ENCODE data around the gene TNK1. TPM values are rescaled to one million over a fixed set of nuclear protein-coding genes. Genes with fewer than 3 reads are reported as not detected.

Gene TNK1
- total RNA-seq, 1 donor from 2014 or later = 0.43 TPM

- peaks cover 14% of the 10 kb centered on the region for H3K27me3 ChIP-seq
- intact Hi-C loops (cut with DNase I) = loop anchor here (1.0 kb wide), 1 partner anchor 83 kb away; no protein-coding TSS in a partner anchor
- peak overlapping the region; percentile 51 to 69 for H3K4me3 ChIP-seq
- no peak for TF ChIP-seq CTCF (IDR thresholded peaks at IDR 0.05)
- no peak for DNase-seq (ENCODE audit: low spot score in 2 of 2)
- H3K9me3 ChIP-seq = no peaks in the 10 kb centered on the region
- no peaks in the 10 kb centered on the region for H3K36me3 ChIP-seq
- H3K4me1 ChIP-seq = peaks cover 18 to 36% of the 10 kb centered on the region in 2 donors
- H3K27ac ChIP-seq = no peak overlapping the region
Observed at GRCh38 chr17:7438656-7439460, 58.0 kb downstream of the TNK1 start.

Other genes with a start within 250 kb of the TNK1 start
- 3.9 TPM for gene ASGR1, start 201.7 kb upstream of the TNK1 start, total RNA-seq
- 34.9 TPM for gene DLG4, start 161.3 kb upstream of the TNK1 start, total RNA-seq
- 1,048 TPM for gene ACADVL, start 161.2 kb upstream of the TNK1 start, total RNA-seq
- 17.2 TPM for gene DVL2, start 146.6 kb upstream of the TNK1 start, total RNA-seq
- 13.3 TPM for gene PHF23, start 141.6 kb upstream of the TNK1 start, total RNA-seq
- 422 TPM for gene GABARAP, start 138.6 kb upstream of the TNK1 start, total RNA-seq
- 81.4 TPM for gene CTDNEP1, start 129.4 kb upstream of the TNK1 start, total RNA-seq
- gene ELP5, start 128.9 kb upstream of the TNK1 start, total RNA-seq = 106 TPM
- not detected for gene CLDN7, start 118.6 kb upstream of the TNK1 start, total RNA-seq
- 4.9 TPM for gene SLC2A4, start 99.4 kb upstream of the TNK1 start, total RNA-seq
- not detected for gene YBX2, start 86.5 kb upstream of the TNK1 start, total RNA-seq
- 248 TPM for gene EIF5A, start 73.5 kb upstream of the TNK1 start, total RNA-seq
- gene GPS2, start 65.7 kb upstream of the TNK1 start, total RNA-seq = 52.4 TPM
- gene NEURL4, start 51.8 kb upstream of the TNK1 start, total RNA-seq = 22.0 TPM
- gene ACAP1, start 44.6 kb upstream of the TNK1 start, total RNA-seq = 12.0 TPM
- 14.6 TPM for gene KCTD11, start 28.9 kb upstream of the TNK1 start, total RNA-seq
- gene TMEM95, start 25.9 kb upstream of the TNK1 start, total RNA-seq = not detected
- gene PLSCR3, start 13.4 kb downstream of the TNK1 start, total RNA-seq = 297 TPM
- gene TMEM256, start 23.0 kb downstream of the TNK1 start, total RNA-seq = 241 TPM
- gene NLGN2, start 26.8 kb downstream of the TNK1 start, total RNA-seq = 34.3 TPM
- gene SPEM1, start 39.2 kb downstream of the TNK1 start, total RNA-seq = not detected
- gene SPEM2, start 44.5 kb downstream of the TNK1 start, total RNA-seq = not detected
- gene SPEM3, start 47.8 kb downstream of the TNK1 start, total RNA-seq = not detected
- 20.4 TPM for gene TMEM102, start 54.3 kb downstream of the TNK1 start, total RNA-seq
- 0.32 TPM for gene FGF11, start 58.4 kb downstream of the TNK1 start, total RNA-seq
- gene CHRNB1, start 64.0 kb downstream of the TNK1 start, total RNA-seq = 5.0 TPM
- 67.9 TPM for gene ZBTB4, start 98.5 kb downstream of the TNK1 start, total RNA-seq
- not detected for gene SLC35G6, start 100.4 kb downstream of the TNK1 start, total RNA-seq
- gene POLR2A, start 103.3 kb downstream of the TNK1 start, total RNA-seq = 69.5 TPM
- gene TNFSF12, start 168.0 kb downstream of the TNK1 start, total RNA-seq = 88.6 TPM
- 17.5 TPM for gene TNFSF13, start 177.7 kb downstream of the TNK1 start, total RNA-seq
- 92.0 TPM for gene SENP3, start 180.8 kb downstream of the TNK1 start, total RNA-seq
- gene CD68, start 198.5 kb downstream of the TNK1 start, total RNA-seq = 151 TPM
- 157 TPM for gene MPDU1, start 202.8 kb downstream of the TNK1 start, total RNA-seq
- gene SOX15, start 209.0 kb downstream of the TNK1 start, total RNA-seq = not detected
- 19.3 TPM for gene FXR2, start 233.8 kb downstream of the TNK1 start, total RNA-seq
- 22.6 TPM for gene SAT2, start 246.7 kb downstream of the TNK1 start, total RNA-seq
- gene SHBG, start 249.0 kb downstream of the TNK1 start, total RNA-seq = not detected